ENCODE results near the gene PHLDB1.
"Not testable (repeated sequence)": the region's sequence is repeated elsewhere in the genome, so short reads cannot be mapped to it uniquely, and the experiment has no call there.

Gene PHLDB1

GRCh38 chr11:118660681-118661424, 53.4 kb downstream of the PHLDB1 start:
- no peak for DNase-seq

GRCh38 chr11:118661425-118662301, 54.2 kb downstream of the PHLDB1 start:
- DNase-seq: no peak

GRCh38 chr11:118662401-118663271, 55.2 kb downstream of the PHLDB1 start:
- DNase-seq: no peak

GRCh38 chr11:118663381-118663780, 56.0 kb downstream of the PHLDB1 start:
- DNase-seq: no peak

GRCh38 chr11:118663902-118664301, 56.5 kb downstream of the PHLDB1 start:
- DNase-seq: no peak

GRCh38 chr11:118666371-118666770, 59.0 kb downstream of the PHLDB1 start:
- DNase-seq: no peak

- no peak for DNase-seq
Measured at GRCh38 chr11:118670063-118670462, 62.6 kb downstream of the PHLDB1 start.

- no peak for DNase-seq
Measured at GRCh38 chr11:118671254-118671653, 63.8 kb downstream of the PHLDB1 start.

GRCh38 chr11:118672846-118673245, 65.4 kb downstream of the PHLDB1 start:
- no peak for DNase-seq

- no peak for DNase-seq
Measured at GRCh38 chr11:118673361-118674081, 66.1 kb downstream of the PHLDB1 start.

GRCh38 chr11:118674082-118674435, 66.6 kb downstream of the PHLDB1 start:
- DNase-seq: no peak

GRCh38 chr11:118677977-118678376, 70.6 kb downstream of the PHLDB1 start:
- DNase-seq: no peak

GRCh38 chr11:118678908-118679307, 71.5 kb downstream of the PHLDB1 start:
- DNase-seq: not testable (repeated sequence)

GRCh38 chr11:118679483-118679882, 72.1 kb downstream of the PHLDB1 start, which contains the start of gene TREH:
TSS of gene TREH (minus strand) at chr11:118679650. CDS start at chr11:118679627, 23 bp downstream.
- DNase-seq: no peak

GRCh38 chr11:118682372-118682771, 75.0 kb downstream of the PHLDB1 start:
- DNase-seq: no peak

GRCh38 chr11:118682939-118683338, 75.5 kb downstream of the PHLDB1 start:
- not testable (repeated sequence) for DNase-seq

- DNase-seq: no peak
Measured at GRCh38 chr11:118684187-118684586, 76.8 kb downstream of the PHLDB1 start.

GRCh38 chr11:118687906-118688305, 80.5 kb downstream of the PHLDB1 start:
- no peak for DNase-seq

- not testable (repeated sequence) for DNase-seq
Measured at GRCh38 chr11:118688339-118688738, 80.9 kb downstream of the PHLDB1 start.

- DNase-seq: no peak
Measured at GRCh38 chr11:118688851-118689502, 81.6 kb downstream of the PHLDB1 start.

GRCh38 chr11:118689503-118689851, 82.1 kb downstream of the PHLDB1 start:
- DNase-seq: no peak

Measured in NCI-H187 treated with DMSO at 0.1 percent for 48 hours (cell line).